GM21786 (cell line): Measurements from ENCODE around the gene PRLR.
"Not testable (repeated sequence)": the region's sequence is repeated elsewhere in the genome, so short reads cannot be mapped to it uniquely, and the experiment has no call there.

ENCODE experiments used
- ATAC-seq: cut with Tn5 transposase; IDR thresholded peaks from one replicate; pipeline ENCODE4 v1.9.1; 2021; ENCODE audit not compliant: unreplicated experiment

The PRLR gene

DNA sequence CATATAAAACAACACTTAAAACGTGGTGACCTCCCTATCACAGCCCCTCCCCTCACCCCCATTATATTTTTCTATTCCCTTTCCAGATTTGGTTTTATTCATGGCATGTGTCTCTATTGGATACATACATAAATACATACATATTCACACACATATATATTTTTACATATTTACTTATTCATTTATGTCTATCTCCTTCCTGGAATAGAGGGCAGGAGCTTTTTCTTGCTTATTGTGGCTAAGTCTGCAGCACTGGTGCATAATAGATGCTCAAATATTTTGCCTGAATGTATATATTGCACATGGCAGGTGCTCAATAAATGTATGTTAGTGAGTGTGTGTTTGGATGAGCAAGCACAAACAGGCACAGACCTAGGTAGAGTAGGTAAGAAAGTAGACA lies 185.0 kb downstream of the PRLR start:
- no peak for ATAC-seq

- ATAC-seq: no peak
Measured at GRCh38 chr5:35044649-35045048, 185.6 kb downstream of the PRLR start.

DNA sequence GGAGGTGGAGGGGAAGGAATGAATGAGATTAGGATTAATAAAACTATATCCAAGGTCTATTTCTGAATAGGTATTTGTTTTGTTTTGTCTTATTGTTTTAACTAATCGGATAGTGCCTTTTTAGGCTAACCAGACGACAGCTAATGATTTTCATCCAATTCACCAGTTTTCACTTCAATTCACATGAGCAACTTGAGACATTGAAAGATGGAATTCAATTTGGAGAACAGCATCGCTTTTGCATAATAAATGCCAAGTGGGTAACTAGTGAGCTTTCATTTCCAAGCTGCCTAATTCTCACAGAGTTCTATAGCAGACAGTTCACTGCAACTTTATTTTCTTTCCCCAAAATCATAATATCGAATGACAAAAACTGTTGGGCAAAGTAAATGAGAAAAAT lies 187.5 kb downstream of the PRLR start:
- ATAC-seq: no peak

- no peak for ATAC-seq
Measured at GRCh38 chr5:35041261-35041660, 189.0 kb downstream of the PRLR start.

DNA sequence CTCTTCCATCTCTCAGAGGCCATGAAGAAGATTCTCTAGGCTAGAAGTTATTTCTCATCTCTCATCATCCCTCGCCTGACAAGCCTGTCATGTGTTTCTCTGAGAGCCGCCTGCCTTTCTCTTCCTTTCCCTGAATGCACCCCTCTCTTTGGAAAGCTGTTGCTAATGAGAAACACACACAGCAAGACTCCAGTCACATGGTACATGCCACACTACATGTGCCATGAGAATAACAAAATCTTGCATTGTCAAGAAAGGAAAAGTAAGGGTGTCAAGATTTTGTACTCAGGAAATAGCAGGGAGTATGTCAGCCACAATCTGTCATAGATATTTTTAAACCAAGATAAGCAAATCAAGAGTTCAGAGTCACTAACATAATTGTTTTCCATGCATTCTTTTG lies 191.4 kb downstream of the PRLR start:
- ATAC-seq: no peak

GRCh38 chr5:35036536-35036935 lies 193.8 kb downstream of the PRLR start:
- ATAC-seq: no peak

DNA sequence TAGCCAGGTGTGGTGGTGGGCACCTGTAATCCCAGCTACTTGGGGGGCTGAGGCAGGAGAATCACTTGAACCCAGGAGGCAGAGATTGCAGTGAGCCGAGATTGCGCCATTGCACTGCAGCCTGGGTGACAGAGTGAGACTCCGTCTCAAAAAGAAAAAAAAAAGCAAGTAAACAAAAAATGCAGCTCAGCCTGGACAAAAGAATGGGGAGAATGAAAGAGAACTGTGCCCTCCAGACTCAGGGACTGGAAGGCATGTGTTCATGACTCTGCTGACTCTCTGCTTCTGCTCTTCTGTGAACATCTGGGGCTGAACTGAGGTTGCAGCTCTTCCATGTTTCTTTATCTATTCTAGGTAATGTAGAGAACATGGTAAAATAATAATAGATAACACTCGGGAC lies 194.4 kb downstream of the PRLR start:
- ATAC-seq: not testable (repeated sequence)

DNA sequence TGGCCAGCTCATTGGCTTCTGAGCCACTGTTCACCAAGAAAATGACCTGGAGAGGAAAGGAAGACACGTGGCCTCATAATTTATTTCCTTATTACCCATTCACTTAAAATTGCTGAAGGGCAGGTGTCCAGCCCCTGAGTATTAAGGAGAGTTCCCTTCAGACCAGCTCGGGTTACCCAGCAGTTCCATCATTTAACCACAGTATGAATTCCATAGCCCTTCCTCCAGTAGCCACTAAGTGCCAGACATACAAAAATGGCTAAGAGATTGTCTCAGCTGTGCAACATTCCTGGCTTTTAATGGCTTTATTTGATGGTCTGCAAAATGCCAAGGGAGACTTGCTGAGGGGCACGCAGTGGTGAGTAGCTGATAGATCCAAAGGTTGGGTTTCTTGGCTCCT lies 195.0 kb downstream of the PRLR start:
- ATAC-seq: no peak

- no peak for ATAC-seq
Measured at GRCh38 chr5:35032356-35032755, 197.9 kb downstream of the PRLR start.

- no peak for ATAC-seq
Measured at GRCh38 chr5:35031276-35031675, 199.0 kb downstream of the PRLR start.

DNA sequence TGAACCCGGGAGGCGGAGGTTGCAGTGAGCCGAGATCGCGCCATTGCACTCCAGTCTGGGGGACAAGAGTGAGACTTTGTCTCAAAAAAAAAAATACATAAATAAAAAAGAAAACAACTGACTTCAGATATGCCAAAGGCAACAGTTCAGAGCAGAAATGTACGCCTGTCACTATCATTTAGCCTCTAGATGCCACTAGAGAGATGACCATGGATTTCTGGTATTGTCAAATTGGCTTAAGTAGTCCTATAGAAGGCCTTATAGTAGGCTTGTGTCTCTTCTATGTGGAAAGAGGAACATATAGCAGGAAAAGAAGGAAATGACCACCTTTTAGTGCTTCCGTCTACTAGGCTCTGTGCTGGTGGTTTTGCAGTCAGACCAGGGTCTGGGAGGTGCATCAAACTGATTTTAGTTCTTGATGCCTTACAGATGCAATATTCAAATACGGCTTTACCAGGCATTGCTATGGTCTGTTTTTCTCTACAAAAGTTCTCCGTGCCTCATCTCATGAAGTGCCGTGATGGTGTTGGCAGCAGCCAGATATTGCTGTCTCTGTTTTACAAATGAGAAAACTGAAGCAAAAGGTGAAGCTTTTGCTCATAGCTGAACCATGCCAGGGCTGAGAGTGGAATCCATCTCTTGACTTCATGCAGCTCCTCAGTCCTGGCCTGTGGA lies 199.7 kb downstream of the PRLR start:
- no peak for ATAC-seq

- no peak for ATAC-seq
Measured at GRCh38 chr5:35029333-35029732, 201.0 kb downstream of the PRLR start.

DNA sequence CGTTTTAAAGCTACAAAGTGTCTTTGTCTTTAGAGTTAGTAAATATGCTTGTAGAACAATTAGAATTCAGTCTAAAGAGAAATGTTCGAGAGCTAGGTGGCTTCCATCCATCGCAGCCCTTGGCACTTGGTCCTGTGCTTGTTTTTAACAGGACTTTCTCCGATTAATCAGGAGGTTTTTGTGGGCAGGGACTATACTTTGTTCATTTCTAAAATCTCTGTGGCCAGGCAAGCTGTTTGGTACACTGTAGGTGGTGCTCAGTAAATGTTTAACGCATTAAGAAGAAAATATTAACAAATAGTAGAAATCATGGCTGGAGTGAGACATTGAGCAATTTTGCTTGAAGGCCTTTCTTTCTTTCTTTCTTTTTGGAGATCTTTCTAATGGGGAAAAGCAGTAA lies 203.3 kb downstream of the PRLR start:
- ATAC-seq: no peak

DNA sequence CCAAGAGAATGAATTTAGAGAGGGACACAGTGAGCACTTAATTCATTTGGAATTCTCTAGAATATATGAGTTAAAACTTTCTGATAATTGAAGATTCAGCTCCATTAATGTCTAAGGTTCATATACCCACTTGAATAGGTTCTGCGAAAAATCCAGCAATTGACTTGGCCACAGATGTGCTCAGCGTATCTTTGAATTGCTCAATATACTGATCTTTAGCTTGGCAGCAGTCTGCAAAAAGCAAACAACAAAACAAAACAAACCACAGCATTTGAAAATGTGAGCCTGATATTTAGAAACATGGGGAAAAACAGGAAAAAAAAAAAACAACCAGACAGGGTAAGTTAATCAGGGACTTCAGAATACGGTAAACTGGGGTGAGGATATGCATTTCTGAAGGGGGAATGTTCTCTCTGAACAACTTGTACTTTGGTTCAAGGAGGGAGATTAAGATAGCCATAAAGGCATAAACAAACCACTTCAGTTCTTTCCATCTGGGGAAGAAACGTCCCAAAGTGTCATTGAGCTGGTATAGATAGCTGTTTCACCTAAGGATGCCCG lies 203.9 kb downstream of the PRLR start:
- ATAC-seq: no peak

DNA sequence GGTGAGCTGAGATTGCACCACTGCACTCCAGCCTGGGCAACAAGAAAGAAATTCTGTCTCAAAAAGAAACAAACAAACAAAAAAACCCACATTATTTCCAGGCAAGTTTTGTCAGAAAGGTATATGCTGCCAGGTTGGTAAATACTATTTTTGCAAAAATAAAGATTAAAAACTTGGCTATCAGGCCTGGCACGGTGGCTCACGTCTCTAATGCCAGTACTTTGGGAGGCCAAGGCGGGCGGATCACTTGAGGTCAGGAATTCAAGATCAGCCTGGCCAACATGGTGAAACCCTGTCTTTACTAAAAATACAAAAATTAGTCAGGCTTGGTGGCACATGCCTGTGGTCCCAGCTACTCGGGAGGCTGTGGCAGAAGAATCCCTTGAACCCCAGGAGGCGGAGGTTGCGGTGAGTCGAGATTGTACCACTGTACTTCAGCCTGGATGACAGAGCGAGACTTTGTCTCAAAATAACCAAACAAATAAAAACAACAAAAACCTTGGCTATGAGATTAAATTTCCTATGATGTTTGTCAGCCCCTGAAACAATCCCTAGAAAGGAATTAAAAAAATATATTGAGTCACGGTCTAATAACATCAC lies 205.3 kb downstream of the PRLR start:
- ATAC-seq: no peak

- no peak for ATAC-seq
Measured at GRCh38 chr5:35023391-35024178, 206.7 kb downstream of the PRLR start.

DNA sequence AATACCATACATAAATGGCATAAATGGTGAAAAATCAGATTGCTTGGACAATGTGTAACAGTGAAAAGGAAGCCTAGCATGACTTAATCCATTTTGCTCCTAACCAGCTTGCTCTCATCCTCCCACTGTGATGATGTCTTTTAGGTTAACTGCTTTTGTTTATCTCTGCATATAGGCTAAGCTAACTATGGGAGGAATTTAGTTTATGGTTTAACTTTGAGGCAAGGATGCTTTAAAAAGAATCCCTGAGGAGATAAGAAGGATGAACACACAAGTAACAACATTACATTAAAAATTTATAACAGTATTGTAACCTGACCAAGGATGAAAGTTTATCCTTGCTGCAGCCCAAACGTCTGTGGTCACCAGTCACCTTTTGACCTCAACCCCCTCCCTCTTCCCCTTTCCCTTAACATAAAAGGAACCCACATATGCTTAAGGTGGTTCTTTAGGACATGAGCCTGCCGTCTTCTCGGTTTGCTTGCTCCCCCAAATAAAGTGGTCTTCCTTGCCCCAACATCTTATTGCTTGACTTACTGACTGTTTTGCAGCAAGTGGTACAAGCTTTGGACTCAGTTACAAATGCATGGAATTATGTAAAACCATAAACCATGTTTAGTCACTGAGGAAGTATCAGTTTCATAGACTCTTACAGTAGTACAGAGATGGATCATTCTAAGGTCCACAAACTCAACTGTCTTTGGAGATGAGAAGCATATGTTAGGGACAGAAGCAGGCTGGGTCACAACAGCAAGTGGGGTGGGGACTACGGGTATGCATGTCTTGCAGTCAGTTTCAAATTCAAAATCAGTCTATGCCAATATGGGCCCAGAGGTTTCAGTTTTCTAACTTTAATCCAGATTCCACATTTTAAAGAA lies 213.9 kb downstream of the PRLR start:
- no peak for ATAC-seq

DNA sequence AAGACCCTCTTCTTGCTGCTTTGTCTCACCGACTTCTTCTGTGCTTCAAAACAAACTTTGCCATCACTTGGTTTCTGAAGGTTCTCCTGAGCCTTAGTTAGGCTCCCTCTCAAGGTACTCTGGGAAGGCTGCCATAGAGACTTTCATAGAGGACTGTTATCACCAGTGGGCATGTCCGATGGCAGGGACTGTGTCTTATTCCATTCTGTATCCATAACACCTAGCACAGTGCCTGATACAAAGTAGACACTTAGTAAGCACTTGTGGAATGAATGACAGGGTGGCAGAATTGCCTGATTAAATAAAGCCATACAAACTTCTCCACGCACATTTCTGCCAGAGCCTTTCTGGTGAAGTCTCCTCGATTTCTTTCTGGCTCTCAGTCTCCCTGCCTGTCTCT lies 215.2 kb downstream of the PRLR start:
- ATAC-seq: no peak

DNA sequence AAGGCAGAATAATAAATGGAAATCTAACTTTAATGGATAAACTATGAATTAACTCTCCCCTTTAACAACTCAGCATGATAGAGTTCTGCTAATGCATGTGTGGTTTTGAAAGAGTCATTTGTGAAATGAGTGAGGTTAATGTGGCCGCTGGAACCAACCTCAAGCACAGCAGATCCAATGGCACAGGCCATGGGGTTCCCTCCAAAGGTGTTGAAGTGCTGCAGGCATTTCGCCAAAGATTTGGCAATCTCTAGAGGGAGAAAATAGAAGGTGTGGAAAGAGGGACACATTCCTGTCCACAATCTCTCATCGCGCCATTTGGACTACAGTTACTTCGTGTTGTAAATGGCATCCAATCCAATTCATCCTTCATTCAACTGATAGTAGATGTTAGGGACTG lies 217.5 kb downstream of the PRLR start:
- ATAC-seq: no peak

- ATAC-seq: no peak
Measured at GRCh38 chr5:35012365-35012764, 217.9 kb downstream of the PRLR start.

DNA sequence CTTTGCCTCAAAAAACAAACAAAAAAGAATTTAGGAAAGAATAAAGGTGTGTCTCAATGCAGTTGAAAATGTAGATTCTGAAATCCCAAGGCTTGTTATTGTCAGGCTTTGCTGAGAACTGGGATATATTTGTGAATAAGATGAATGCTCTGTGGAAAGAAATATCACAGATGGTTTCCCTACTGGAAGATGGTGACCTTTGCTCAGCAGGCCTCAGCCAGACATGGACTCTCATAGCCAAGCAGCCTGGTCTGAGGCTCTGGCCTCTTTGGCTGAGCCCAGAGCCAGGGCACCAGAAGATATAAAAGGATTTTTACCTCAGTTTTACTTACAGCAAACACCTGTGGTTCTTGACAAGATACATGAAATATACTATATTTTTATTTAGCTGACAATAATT lies 219.6 kb downstream of the PRLR start:
- ATAC-seq: no peak
